ENCODE results near the gene SLC1A2. TPM values are rescaled to one million over a fixed set of nuclear protein-coding genes. Genes with fewer than 3 reads are reported as not detected.

SLC1A2 gene
- total RNA-seq, 1 donor from 2014 or later: not detected

GRCh38 chr11:35402751-35403660 lies 16.4 kb downstream of the SLC1A2 start:
- DNase-seq (ENCODE audit: low read depth): no peak
- Histone ChIP-seq H3K36me3 (ENCODE audit: control insufficient read depth, insufficient read depth, low read length) (no peaks in the 10 kb centered on the region), H3K4me3 (ENCODE audit: low read depth, low read length) (no peak overlapping the region), H3K27me3 (ENCODE audit: control insufficient read depth, insufficient read depth, low read length) (no peaks in the 10 kb centered on the region)
- no peak for TF ChIP-seq CTCF (IDR thresholded peaks at IDR 0.05; ENCODE audit: insufficient read depth, low read length, poor library complexity, severe bottlenecking)

GRCh38 chr11:35398881-35399280 lies 20.5 kb downstream of the SLC1A2 start:
- DNase-seq (ENCODE audit: low read depth): no peak
- Histone ChIP-seq H3K36me3 (ENCODE audit: control insufficient read depth, insufficient read depth, low read length) (no peaks in the 10 kb centered on the region), H3K27me3 (ENCODE audit: control insufficient read depth, insufficient read depth, low read length) (no peaks in the 10 kb centered on the region), H3K4me3 (ENCODE audit: low read depth, low read length) (no peak overlapping the region)
- no peak for TF ChIP-seq CTCF (IDR thresholded peaks at IDR 0.05; ENCODE audit: insufficient read depth, low read length, poor library complexity, severe bottlenecking)

GRCh38 chr11:35394941-35395340 lies 24.4 kb downstream of the SLC1A2 start:
- no peak for DNase-seq (ENCODE audit: low read depth)
- TF ChIP-seq CTCF (IDR thresholded peaks at IDR 0.05; ENCODE audit: insufficient read depth, low read length, poor library complexity, severe bottlenecking): no peak
- peaks cover 7% of the 10 kb centered on the region for H3K27me3 ChIP-seq (ENCODE audit: control insufficient read depth, insufficient read depth, low read length)
- H3K4me3 ChIP-seq (ENCODE audit: low read depth, low read length): no peak overlapping the region
- H3K36me3 ChIP-seq (ENCODE audit: control insufficient read depth, insufficient read depth, low read length): no peaks in the 10 kb centered on the region

- peaks cover 7% of the 10 kb centered on the region for H3K27me3 ChIP-seq (ENCODE audit: control insufficient read depth, insufficient read depth, low read length)
- DNase-seq (ENCODE audit: low read depth): no peak
- H3K36me3 ChIP-seq (ENCODE audit: control insufficient read depth, insufficient read depth, low read length): no peaks in the 10 kb centered on the region
- TF ChIP-seq CTCF (IDR thresholded peaks at IDR 0.05; ENCODE audit: insufficient read depth, low read length, poor library complexity, severe bottlenecking): no peak
- no peak overlapping the region for H3K4me3 ChIP-seq (ENCODE audit: low read depth, low read length)
Measured at GRCh38 chr11:35393098-35393497, 26.3 kb downstream of the SLC1A2 start.

GRCh38 chr11:35391922-35392688 lies 27.3 kb downstream of the SLC1A2 start:
- peaks cover 7% of the 10 kb centered on the region for H3K27me3 ChIP-seq (ENCODE audit: control insufficient read depth, insufficient read depth, low read length)
- peak; percentile 93 for TF ChIP-seq CTCF (IDR thresholded peaks at IDR 0.05; ENCODE audit: insufficient read depth, low read length, poor library complexity, severe bottlenecking)
- DNase-seq (ENCODE audit: low read depth): no peak
- no peaks in the 10 kb centered on the region for H3K36me3 ChIP-seq (ENCODE audit: control insufficient read depth, insufficient read depth, low read length)
- no peak overlapping the region for H3K4me3 ChIP-seq (ENCODE audit: low read depth, low read length)
